Ishikawa (cell line): ENCODE results near the gene KLHL5.

Experiments used
- CEBPB ChIP-seq: IDR thresholded peaks from 2 replicates; pipeline ENCODE4 v1.6.1; 2012
- EGR1 ChIP-seq: IDR thresholded peaks from 2 replicates; pipeline ENCODE4 v1.6.1; 2012
- EP300 ChIP-seq: IDR thresholded peaks from 2 replicates; pipeline ENCODE4 v1.6.1; 2012; ENCODE audit warnings: borderline replicate concordance
- FOXM1 ChIP-seq: IDR thresholded peaks from 2 replicates; pipeline ENCODE4 v1.6.1; 2012; ENCODE audit warnings: low read depth, borderline replicate concordance
- MAX ChIP-seq: IDR thresholded peaks from 2 replicates; pipeline ENCODE4 v1.6.1; 2012
- NFIC ChIP-seq: IDR thresholded peaks from 2 replicates; pipeline ENCODE4 v1.6.1; 2012
- RAD21 ChIP-seq: IDR thresholded peaks from 2 replicates; pipeline ENCODE4 v1.6.1; 2012; ENCODE audit warnings: low read depth
- REST ChIP-seq: IDR thresholded peaks from 2 replicates; pipeline ENCODE4 v1.6.1; 2012; ENCODE audit warnings: low read depth, mild to moderate bottlenecking
- TAF1 ChIP-seq: IDR thresholded peaks from 2 replicates; pipeline ENCODE4 v1.6.1; 2012; ENCODE audit warnings: low read depth, mild to moderate bottlenecking
- TCF12 ChIP-seq: IDR thresholded peaks from 2 replicates; pipeline ENCODE4 v1.6.1; 2012; ENCODE audit warnings: low read depth
- USF1 ChIP-seq: IDR thresholded peaks from 2 replicates; pipeline ENCODE4 v1.6.1; 2012
- YY1 ChIP-seq: IDR thresholded peaks from 2 replicates; pipeline ENCODE4 v1.6.1; 2012; ENCODE audit warnings: low read depth

GRCh38 chr4:39097290-39097689, 35.3 kb downstream of the KLHL5 start:
- TF ChIP-seq RAD21 (no peak), MAX (no peak), TAF1 (no peak), REST (no peak), EP300 (no peak), EGR1 (no peak), YY1 (no peak), FOXM1 (no peak), TCF12 (no peak), USF1 (no peak), CEBPB (no peak), NFIC (no peak)
